ENCODE data around the gene FHL1. TPM values are rescaled to one million over a fixed set of nuclear protein-coding genes. Genes with fewer than 3 reads are reported as not detected.

FHL1 gene
- total RNA-seq, 2 experiments from 2014 or later, result 27.2 to 28.4 TPM

DNA sequence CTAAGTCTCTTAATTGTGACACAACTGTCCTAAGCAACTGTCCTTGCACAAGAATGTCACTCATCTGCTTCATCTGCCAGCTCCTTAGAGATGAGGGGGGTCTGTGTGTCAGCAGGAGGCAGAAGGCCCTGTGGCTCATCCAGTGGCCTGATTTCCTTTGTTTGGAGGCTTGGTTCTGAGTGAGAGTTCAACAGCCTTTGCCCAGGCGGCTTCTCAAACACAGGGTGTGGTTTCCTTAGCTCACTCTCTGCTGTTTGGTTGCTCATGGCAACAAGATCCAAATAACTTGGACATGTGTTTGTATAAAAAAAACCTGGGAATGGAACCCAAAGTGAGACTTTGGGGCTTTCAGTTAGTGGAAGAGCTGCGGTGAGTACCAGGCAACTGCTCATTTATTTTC is 57.2 kb downstream of the FHL1 start:
- peak overlapping the region; percentile 83 for H3K27ac Mint-ChIP-seq
- no peak for TF ChIP-seq CTCF (IDR thresholded peaks at IDR 0.05)

DNA sequence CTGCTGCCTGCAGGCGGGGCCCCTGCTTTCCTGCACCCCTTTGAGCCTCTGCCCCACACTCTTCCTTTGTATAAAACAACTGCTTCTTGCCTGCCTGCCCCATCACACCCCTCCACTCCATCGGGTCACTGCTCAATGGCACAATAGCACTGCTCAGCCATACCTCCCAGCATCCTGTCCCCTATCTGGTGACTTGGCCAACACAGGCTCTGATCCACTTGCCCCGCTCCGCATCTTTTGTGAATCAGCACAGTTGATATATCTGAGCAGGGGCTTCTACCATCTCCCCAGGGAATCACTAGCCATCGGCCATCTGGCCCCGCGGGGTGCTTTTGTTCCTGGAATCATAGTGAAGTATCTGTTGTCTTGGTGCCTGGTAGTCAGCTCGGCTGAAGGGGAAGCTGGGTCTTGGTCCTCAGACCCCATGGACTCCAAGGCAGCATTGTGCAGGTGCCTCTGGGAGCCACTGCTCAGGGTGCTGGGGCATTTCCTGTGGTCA is 58.6 kb downstream of the FHL1 start:
- TF ChIP-seq CTCF (IDR thresholded peaks at IDR 0.05), result no peak
- peak overlapping the region; percentile 83 for H3K27ac Mint-ChIP-seq
- ChIA-PET CTCF (no interaction called here), POLR2A (no interaction called here)
- H3K36me3 Mint-ChIP-seq (ENCODE audit: low read depth), result peaks cover 14% of the 10 kb centered on the region
- H3K4me3 Mint-ChIP-seq, result no peak overlapping the region
- H3K27me3 Mint-ChIP-seq, result no peaks in the 10 kb centered on the region
- Histone ChIP-seq H3K36me3 (ENCODE audit: insufficient read depth, low read length) (peaks cover 17% of the 10 kb centered on the region), H3K9me3 (ENCODE audit: control insufficient read depth in 1 of 2, insufficient read depth in 1 of 2, low read length in 2 of 2) (no peaks in the 10 kb centered on the region), H3K27ac (ENCODE audit: low read depth in 1 of 2, low read length in 2 of 2) (no peak overlapping the region), H3K4me3 (ENCODE audit: low read length) (no peak overlapping the region), H3K4me1 (ENCODE audit: insufficient read depth, low read length) (peaks cover 39% of the 10 kb centered on the region), H3K27me3 (ENCODE audit: control insufficient read depth in 1 of 2, insufficient read depth in 2 of 2, low read length in 2 of 2) (no peaks in the 10 kb centered on the region)
- peaks cover 35% of the 10 kb centered on the region for H3K4me1 Mint-ChIP-seq (ENCODE audit: low read depth)
- intact Hi-C loops (cut with DNase I, micrococcal nuclease), result loop anchor here in 1 of 2 experiments (10.0 kb wide), 1 partner anchor 59 kb away; no protein-coding TSS in a partner anchor
- H3K9me3 Mint-ChIP-seq, result no peaks in the 10 kb centered on the region
- ATAC-seq (ENCODE audit: poor library complexity) (no peak), DNase-seq (no peak)

More for the DNA sequence above, 57.2 kb downstream of the FHL1 start:
- peak in 7 of 14 experiments; percentile 3 to 75 (median 17) for DNase-seq
- Mint-ChIP-seq H3K36me3 (ENCODE audit: low read depth) (peaks cover 6% of the 10 kb centered on the region), H3K4me1 (ENCODE audit: low read depth) (peaks cover 41% of the 10 kb centered on the region), H3K9me3 (no peaks in the 10 kb centered on the region), H3K27me3 (no peaks in the 10 kb centered on the region), H3K4me3 (peak overlapping the region; percentile 15)
- ChIA-PET POLR2A (no interaction called here), CTCF (interaction anchor here (0.9 to 3.0 kb wide), 2 partner anchors 42 to 176 kb away, joined by 3 to 8 read pairs; no protein-coding TSS in a partner anchor)
- Histone ChIP-seq H3K27me3 (ENCODE audit: control insufficient read depth in 1 of 2, insufficient read depth in 2 of 2, low read length in 2 of 2) (no peaks in the 10 kb centered on the region), H3K36me3 (ENCODE audit: insufficient read depth, low read length) (peaks cover 17% of the 10 kb centered on the region), H3K4me3 (ENCODE audit: low read length) (no peak overlapping the region), H3K27ac (ENCODE audit: low read depth in 1 of 2, low read length in 2 of 2) (peak overlapping the region in 1 of 2 donors; percentile 64), H3K4me1 (ENCODE audit: insufficient read depth, low read length) (peaks cover 39% of the 10 kb centered on the region), H3K9me3 (ENCODE audit: control insufficient read depth in 1 of 2, insufficient read depth in 1 of 2, low read length in 2 of 2) (no peaks in the 10 kb centered on the region)
- intact Hi-C loops (cut with DNase I, micrococcal nuclease), result loop anchor here in 1 of 2 experiments (5.0 to 10.0 kb wide), 2 partner anchors 60 to 177 kb away; no protein-coding TSS in a partner anchor
- peak; percentile 50 for ATAC-seq (ENCODE audit: poor library complexity)

DNA sequence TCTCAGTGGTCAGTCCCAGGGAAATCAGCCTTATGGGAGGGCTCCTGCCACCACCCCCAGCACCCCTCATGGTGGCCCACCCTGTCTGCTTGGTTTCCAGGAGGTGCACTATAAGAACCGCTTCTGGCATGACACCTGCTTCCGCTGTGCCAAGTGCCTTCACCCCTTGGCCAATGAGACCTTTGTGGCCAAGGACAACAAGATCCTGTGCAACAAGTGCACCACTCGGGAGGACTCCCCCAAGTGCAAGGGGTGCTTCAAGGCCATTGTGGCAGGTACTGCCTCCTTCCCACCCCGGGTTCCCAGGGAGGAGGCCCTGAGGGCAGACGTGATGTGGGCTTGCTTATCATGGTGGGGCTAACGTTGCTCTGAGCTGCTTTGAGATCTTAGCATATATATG is 59.6 kb downstream of the FHL1 start:
- Mint-ChIP-seq H3K36me3 (ENCODE audit: low read depth) (peaks cover 14% of the 10 kb centered on the region), H3K27ac (no peak overlapping the region), H3K4me3 (no peak overlapping the region), H3K4me1 (ENCODE audit: low read depth) (peaks cover 35% of the 10 kb centered on the region), H3K9me3 (no peaks in the 10 kb centered on the region), H3K27me3 (no peaks in the 10 kb centered on the region)
- H3K9me3 ChIP-seq (ENCODE audit: control insufficient read depth in 1 of 2, insufficient read depth in 1 of 2, low read length in 2 of 2), result no peaks in the 10 kb centered on the region
- intact Hi-C loops (cut with DNase I, micrococcal nuclease), result loop anchor here in 1 of 2 experiments (10.0 kb wide), 1 partner anchor 58 kb away; no protein-coding TSS in a partner anchor
- ChIA-PET POLR2A (no interaction called here), CTCF (no interaction called here)
- no peaks in the 10 kb centered on the region for H3K27me3 ChIP-seq (ENCODE audit: control insufficient read depth in 1 of 2, insufficient read depth in 2 of 2, low read length in 2 of 2)
- TF ChIP-seq CTCF (IDR thresholded peaks at IDR 0.05), result no peak
- no peak overlapping the region for H3K27ac ChIP-seq (ENCODE audit: low read depth in 1 of 2, low read length in 2 of 2)
- H3K4me3 ChIP-seq (ENCODE audit: low read length), result no peak overlapping the region
- peaks cover 39% of the 10 kb centered on the region for H3K4me1 ChIP-seq (ENCODE audit: insufficient read depth, low read length)
- no peak for ATAC-seq (ENCODE audit: poor library complexity)
- no peak for DNase-seq
- H3K36me3 ChIP-seq (ENCODE audit: insufficient read depth, low read length), result peaks cover 17% of the 10 kb centered on the region
